Measurements from ENCODE around the gene BORCS6.
"Not testable (repeated sequence)": the region's sequence is repeated elsewhere in the genome, so short reads cannot be mapped to it uniquely, and the experiment has no call there.

BORCS6 gene

GRCh38 chr17:8176197-8176940, 13.6 kb downstream of the BORCS6 start, which contains the start of gene TMEM107:
TMEM107 (minus strand) TSS chr17:8176380; CDS start chr17:8176286, 94 bp downstream.
- H3K4me1 ChIP-seq (ENCODE audit: control insufficient read depth, insufficient read depth, low read length): peaks cover 28% of the 10 kb centered on the region
- no peaks in the 10 kb centered on the region for H3K36me3 ChIP-seq (ENCODE audit: control insufficient read depth, insufficient read depth, low read length)
- no peaks in the 10 kb centered on the region for H3K27me3 ChIP-seq (ENCODE audit: control insufficient read depth, insufficient read depth, low read length)
- no peaks in the 10 kb centered on the region for H3K9me3 ChIP-seq (ENCODE audit: control insufficient read depth, low read length)
- peak within 1 kb of the TSS; percentile 71 for H3K9ac ChIP-seq (ENCODE audit: low read length)
- H3K4me3 ChIP-seq (ENCODE audit: low read length): peak within 1 kb of the TSS; percentile 77

- no peaks in the 10 kb centered on the region for H3K36me3 ChIP-seq (ENCODE audit: control insufficient read depth, insufficient read depth, low read length)
These were observed 14.2 kb downstream of the BORCS6 start for GRCh38 chr17:8175795-8176196.

GRCh38 chr17:8173871-8174322, 16.1 kb downstream of the BORCS6 start:
- no peaks in the 10 kb centered on the region for H3K9me3 ChIP-seq (ENCODE audit: control insufficient read depth, low read length)
- peak overlapping the region; percentile 37 for H3K4me3 ChIP-seq (ENCODE audit: low read length)
- peak overlapping the region; percentile 69 for H3K9ac ChIP-seq (ENCODE audit: low read length)
- H3K4me1 ChIP-seq (ENCODE audit: control insufficient read depth, insufficient read depth, low read length): peaks cover 28% of the 10 kb centered on the region
- no peaks in the 10 kb centered on the region for H3K27me3 ChIP-seq (ENCODE audit: control insufficient read depth, insufficient read depth, low read length)
- no peaks in the 10 kb centered on the region for H3K36me3 ChIP-seq (ENCODE audit: control insufficient read depth, insufficient read depth, low read length)

More at GRCh38 chr17:8175795-8176196, 14.2 kb downstream of the BORCS6 start:
- H3K4me1 ChIP-seq (ENCODE audit: control insufficient read depth, insufficient read depth, low read length): peaks cover 28% of the 10 kb centered on the region
- no peaks in the 10 kb centered on the region for H3K27me3 ChIP-seq (ENCODE audit: control insufficient read depth, insufficient read depth, low read length)
- peak overlapping the region; percentile 71 for H3K9ac ChIP-seq (ENCODE audit: low read length)
- peak overlapping the region; percentile 77 for H3K4me3 ChIP-seq (ENCODE audit: low read length)
- H3K9me3 ChIP-seq (ENCODE audit: control insufficient read depth, low read length): no peaks in the 10 kb centered on the region

GRCh38 chr17:8173056-8173870, 16.7 kb downstream of the BORCS6 start:
- Histone ChIP-seq H3K4me1 (ENCODE audit: control insufficient read depth, insufficient read depth, low read length) (peaks cover 28% of the 10 kb centered on the region), H3K36me3 (ENCODE audit: control insufficient read depth, insufficient read depth, low read length) (no peaks in the 10 kb centered on the region), H3K9ac (ENCODE audit: low read length) (peak overlapping the region; percentile 69), H3K27me3 (ENCODE audit: control insufficient read depth, insufficient read depth, low read length) (no peaks in the 10 kb centered on the region), H3K4me3 (ENCODE audit: low read length) (peak overlapping the region; percentile 37), H3K9me3 (ENCODE audit: control insufficient read depth, low read length) (no peaks in the 10 kb centered on the region)

GRCh38 chr17:8170186-8170585, 19.8 kb downstream of the BORCS6 start:
- H3K4me3 ChIP-seq (ENCODE audit: low read length); H3K9ac ChIP-seq (ENCODE audit: low read length); H3K27me3 ChIP-seq (ENCODE audit: control insufficient read depth, insufficient read depth, low read length); H3K36me3 ChIP-seq (ENCODE audit: control insufficient read depth, insufficient read depth, low read length); H3K9me3 ChIP-seq (ENCODE audit: control insufficient read depth, low read length): not testable (repeated sequence)
- peaks cover 12% of the 10 kb centered on the region for H3K4me1 ChIP-seq (ENCODE audit: control insufficient read depth, insufficient read depth, low read length)

- H3K27me3 ChIP-seq (ENCODE audit: control insufficient read depth, insufficient read depth, low read length): no peaks in the 10 kb centered on the region
These were observed 22.5 kb downstream of the BORCS6 start for GRCh38 chr17:8167526-8167925.

GRCh38 chr17:8166731-8167130, 23.2 kb downstream of the BORCS6 start:
- H3K9me3 ChIP-seq (ENCODE audit: control insufficient read depth, low read length): no peaks in the 10 kb centered on the region
- peaks cover 19% of the 10 kb centered on the region for H3K4me1 ChIP-seq (ENCODE audit: control insufficient read depth, insufficient read depth, low read length)
- H3K27me3 ChIP-seq (ENCODE audit: control insufficient read depth, insufficient read depth, low read length): no peaks in the 10 kb centered on the region
- no peak overlapping the region for H3K9ac ChIP-seq (ENCODE audit: low read length)
- no peaks in the 10 kb centered on the region for H3K36me3 ChIP-seq (ENCODE audit: control insufficient read depth, insufficient read depth, low read length)
- H3K4me3 ChIP-seq (ENCODE audit: low read length): no peak overlapping the region

More at GRCh38 chr17:8167526-8167925, 22.5 kb downstream of the BORCS6 start:
- Histone ChIP-seq H3K4me1 (ENCODE audit: control insufficient read depth, insufficient read depth, low read length) (peaks cover 18% of the 10 kb centered on the region), H3K9me3 (ENCODE audit: control insufficient read depth, low read length) (no peaks in the 10 kb centered on the region), H3K4me3 (ENCODE audit: low read length) (no peak overlapping the region), H3K9ac (ENCODE audit: low read length) (no peak overlapping the region), H3K36me3 (ENCODE audit: control insufficient read depth, insufficient read depth, low read length) (no peaks in the 10 kb centered on the region)

- no peaks in the 10 kb centered on the region for H3K27me3 ChIP-seq (ENCODE audit: control insufficient read depth, insufficient read depth, low read length)
- peak overlapping the region; percentile 47 for H3K9ac ChIP-seq (ENCODE audit: low read length)
- no peaks in the 10 kb centered on the region for H3K9me3 ChIP-seq (ENCODE audit: control insufficient read depth, low read length)
- H3K4me1 ChIP-seq (ENCODE audit: control insufficient read depth, insufficient read depth, low read length): peaks cover 32% of the 10 kb centered on the region
- H3K4me3 ChIP-seq (ENCODE audit: low read length): no peak overlapping the region
- peaks cover 8% of the 10 kb centered on the region for H3K36me3 ChIP-seq (ENCODE audit: control insufficient read depth, insufficient read depth, low read length)
These were observed 25.2 kb downstream of the BORCS6 start for GRCh38 chr17:8164815-8165131.

- peak overlapping the region; percentile 47 for H3K9ac ChIP-seq (ENCODE audit: low read length)
- peaks cover 8% of the 10 kb centered on the region for H3K36me3 ChIP-seq (ENCODE audit: control insufficient read depth, insufficient read depth, low read length)
- H3K27me3 ChIP-seq (ENCODE audit: control insufficient read depth, insufficient read depth, low read length): no peaks in the 10 kb centered on the region
- no peaks in the 10 kb centered on the region for H3K9me3 ChIP-seq (ENCODE audit: control insufficient read depth, low read length)
- H3K4me1 ChIP-seq (ENCODE audit: control insufficient read depth, insufficient read depth, low read length): peaks cover 32% of the 10 kb centered on the region
- no peak overlapping the region for H3K4me3 ChIP-seq (ENCODE audit: low read length)
These were observed 25.8 kb downstream of the BORCS6 start for GRCh38 chr17:8163978-8164814.

- Histone ChIP-seq H3K27me3 (ENCODE audit: control insufficient read depth, insufficient read depth, low read length) (no peaks in the 10 kb centered on the region), H3K36me3 (ENCODE audit: control insufficient read depth, insufficient read depth, low read length) (peaks cover 8% of the 10 kb centered on the region), H3K9me3 (ENCODE audit: control insufficient read depth, low read length) (no peaks in the 10 kb centered on the region), H3K4me1 (ENCODE audit: control insufficient read depth, insufficient read depth, low read length) (peaks cover 37% of the 10 kb centered on the region), H3K4me3 (ENCODE audit: low read length) (peak overlapping the region; percentile 17), H3K9ac (ENCODE audit: low read length) (peak overlapping the region; percentile 98)
These were observed 26.7 kb downstream of the BORCS6 start for GRCh38 chr17:8162997-8163977.

All from mucosa of stomach (tissue), 1 donor.